ENCODE measurements around the gene HSPB1. TPM values are rescaled to one million over a fixed set of nuclear protein-coding genes. Genes with fewer than 3 reads are reported as not detected.
"Not testable (repeated sequence)": the region's sequence is repeated elsewhere in the genome, so short reads cannot be mapped to it uniquely, and the experiment has no call there.

Gene HSPB1
- total RNA-seq, 2 donors from 2014 or later = 327 to 513 TPM

- ATAC-seq (no peak), DNase-seq (no peak)
- intact Hi-C loops (cut with DNase I, micrococcal nuclease) = no loop called here
These were observed 23.9 kb upstream of the HSPB1 start for GRCh38 chr7:76278540-76278939.

GRCh38 chr7:76280408-76280807 lies 22.1 kb upstream of the HSPB1 start:
- ATAC-seq (no peak), DNase-seq (no peak)
- intact Hi-C loops (cut with DNase I, micrococcal nuclease) = no loop called here

GRCh38 chr7:76281006-76281705 lies 21.3 kb upstream of the HSPB1 start:
- peak; percentile 73 for ATAC-seq
- intact Hi-C loops (cut with DNase I, micrococcal nuclease) = no loop called here
- no peak for DNase-seq

- intact Hi-C loops (cut with DNase I, micrococcal nuclease) = no loop called here
- DNase-seq (no peak), ATAC-seq (no peak)
These were observed 20.6 kb upstream of the HSPB1 start for GRCh38 chr7:76281706-76282343.

- DNase-seq (no peak), ATAC-seq (peak; percentile 43)
- intact Hi-C loops (cut with DNase I, micrococcal nuclease) = no loop called here
These were observed 19.9 kb upstream of the HSPB1 start for GRCh38 chr7:76282344-76283253.

GRCh38 chr7:76283254-76284159 lies 19.0 kb upstream of the HSPB1 start:
- intact Hi-C loops (cut with DNase I, micrococcal nuclease) = no loop called here
- DNase-seq = no peak

GRCh38 chr7:76285604-76286374 lies 16.7 kb upstream of the HSPB1 start:
- no peak for ATAC-seq
- DNase-seq = peak in 1 of 2 donors; percentile 24
- intact Hi-C loops (cut with DNase I, micrococcal nuclease) = no loop called here

More at GRCh38 chr7:76283254-76284159, 19.0 kb upstream of the HSPB1 start:
- peak; percentile 37 for ATAC-seq

- intact Hi-C loops (cut with DNase I, micrococcal nuclease) = no loop called here
- ATAC-seq = no peak
- no peak for DNase-seq
These were observed 15.6 kb upstream of the HSPB1 start for GRCh38 chr7:76286842-76287403.

- ATAC-seq; DNase-seq; intact Hi-C loops (cut with DNase I, micrococcal nuclease): not testable (repeated sequence)
These were observed 11.6 kb upstream of the HSPB1 start for GRCh38 chr7:76290847-76291350.

GRCh38 chr7:76291351-76292212 lies 10.9 kb upstream of the HSPB1 start:
- DNase-seq (peak; percentile 90 to 94), ATAC-seq (peak; percentile 70)
- intact Hi-C loops (cut with DNase I, micrococcal nuclease) = no loop called here

GRCh38 chr7:76292213-76292573 lies 10.3 kb upstream of the HSPB1 start:
- intact Hi-C loops (cut with DNase I, micrococcal nuclease) = no loop called here
- ATAC-seq (peak; percentile 19), DNase-seq (no peak)

GRCh38 chr7:76292911-76293310 lies 9.6 kb upstream of the HSPB1 start:
- DNase-seq; intact Hi-C loops (cut with DNase I, micrococcal nuclease); ATAC-seq: not testable (repeated sequence)

- DNase-seq = no peak
- no peak for ATAC-seq
- intact Hi-C loops (cut with DNase I, micrococcal nuclease) = no loop called here
These were observed 9.0 kb upstream of the HSPB1 start for GRCh38 chr7:76293407-76293901.

- ATAC-seq = peak; percentile 72
- peak; percentile 98 for DNase-seq
- intact Hi-C loops (cut with DNase I, micrococcal nuclease) = no loop called here
These were observed 8.0 kb upstream of the HSPB1 start for GRCh38 chr7:76294344-76295024.
